ENCODE results near the gene SLC7A6. TPM values are rescaled to one million over a fixed set of nuclear protein-coding genes. Genes with fewer than 3 reads are reported as not detected.

SLC7A6 gene
- total RNA-seq, 1 donor from 2014 or later = 71.9 TPM

DNA sequence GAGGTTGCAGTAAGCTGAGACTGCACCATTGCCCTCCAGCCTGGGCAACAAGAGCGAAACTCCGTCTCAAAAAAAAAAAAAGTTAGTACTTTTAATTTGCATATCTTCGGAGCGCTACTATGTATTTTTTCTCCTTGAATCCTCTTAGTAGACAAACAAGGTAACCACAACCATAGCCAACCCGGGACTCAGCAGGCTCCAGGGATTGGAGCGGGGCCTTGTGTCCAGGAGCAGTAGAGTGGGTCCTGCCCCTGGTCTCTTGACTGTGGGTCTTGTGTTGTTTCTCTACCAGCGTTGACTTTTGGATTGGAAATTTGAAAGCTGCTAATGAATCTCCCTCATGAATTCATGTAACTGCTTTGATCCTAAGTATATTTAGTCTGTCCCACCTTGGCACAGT lies 78.8 kb downstream of the SLC7A6 start:
- H3K27me3 Mint-ChIP-seq (ENCODE audit: low read depth, unreplicated experiment) = no peaks in the 10 kb centered on the region
- Histone ChIP-seq H3K4me3 (ENCODE audit: insufficient read depth, low read depth, low read length) (no peak overlapping the region), H3K27me3 (ENCODE audit: insufficient read depth, low read length) (no peaks in the 10 kb centered on the region), H2AFZ (ENCODE audit: low read depth, low read length) (no peak overlapping the region), H3K36me3 (ENCODE audit: insufficient read depth, low read length) (peaks cover 38% of the 10 kb centered on the region), H4K20me1 (ENCODE audit: insufficient read depth, low read length) (peaks cover 7% of the 10 kb centered on the region), H3K4me2 (ENCODE audit: low read length) (no peak overlapping the region), H3K27ac (ENCODE audit: low read depth, low read length) (no peak overlapping the region), H3K79me2 (ENCODE audit: insufficient read depth, low read length) (no peaks in the 10 kb centered on the region), H3K9ac (ENCODE audit: low read length) (no peak overlapping the region), H3K4me1 (ENCODE audit: insufficient read depth, low read length) (no peaks in the 10 kb centered on the region), H3K9me3 (ENCODE audit: insufficient read depth, low read depth, low read length) (peaks cover 3% of the 10 kb centered on the region)
- peaks cover 23% of the 10 kb centered on the region for H3K36me3 Mint-ChIP-seq (ENCODE audit: low read depth, unreplicated experiment)
- no peak for FAIRE-seq
- no peak for DNase-seq (ENCODE audit: low read depth)
- no peak overlapping the region for H3K27ac Mint-ChIP-seq (ENCODE audit: unreplicated experiment)
- H3K4me1 Mint-ChIP-seq (ENCODE audit: low read depth, unreplicated experiment) = peaks cover 11% of the 10 kb centered on the region
- H3K4me3 Mint-ChIP-seq (ENCODE audit: unreplicated experiment) = no peak overlapping the region
- TF ChIP-seq, protein P1, sequence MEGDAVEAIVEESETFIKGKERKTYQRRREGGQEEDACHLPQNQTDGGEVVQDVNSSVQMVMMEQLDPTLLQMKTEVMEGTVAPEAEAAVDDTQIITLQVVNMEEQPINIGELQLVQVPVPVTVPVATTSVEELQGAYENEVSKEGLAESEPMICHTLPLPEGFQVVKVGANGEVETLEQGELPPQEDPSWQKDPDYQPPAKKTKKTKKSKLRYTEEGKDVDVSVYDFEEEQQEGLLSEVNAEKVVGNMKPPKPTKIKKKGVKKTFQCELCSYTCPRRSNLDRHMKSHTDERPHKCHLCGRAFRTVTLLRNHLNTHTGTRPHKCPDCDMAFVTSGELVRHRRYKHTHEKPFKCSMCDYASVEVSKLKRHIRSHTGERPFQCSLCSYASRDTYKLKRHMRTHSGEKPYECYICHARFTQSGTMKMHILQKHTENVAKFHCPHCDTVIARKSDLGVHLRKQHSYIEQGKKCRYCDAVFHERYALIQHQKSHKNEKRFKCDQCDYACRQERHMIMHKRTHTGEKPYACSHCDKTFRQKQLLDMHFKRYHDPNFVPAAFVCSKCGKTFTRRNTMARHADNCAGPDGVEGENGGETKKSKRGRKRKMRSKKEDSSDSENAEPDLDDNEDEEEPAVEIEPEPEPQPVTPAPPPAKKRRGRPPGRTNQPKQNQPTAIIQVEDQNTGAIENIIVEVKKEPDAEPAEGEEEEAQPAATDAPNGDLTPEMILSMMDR (IDR thresholded peaks at IDR 0.05; ENCODE audit: insufficient read depth, low read depth, low read length) = no peak
- no peak for TF ChIP-seq EZH2 (IDR thresholded peaks at IDR 0.05; ENCODE audit: insufficient read depth, low read length)
- no peaks in the 10 kb centered on the region for H3K9me3 Mint-ChIP-seq (ENCODE audit: unreplicated experiment)

DNA sequence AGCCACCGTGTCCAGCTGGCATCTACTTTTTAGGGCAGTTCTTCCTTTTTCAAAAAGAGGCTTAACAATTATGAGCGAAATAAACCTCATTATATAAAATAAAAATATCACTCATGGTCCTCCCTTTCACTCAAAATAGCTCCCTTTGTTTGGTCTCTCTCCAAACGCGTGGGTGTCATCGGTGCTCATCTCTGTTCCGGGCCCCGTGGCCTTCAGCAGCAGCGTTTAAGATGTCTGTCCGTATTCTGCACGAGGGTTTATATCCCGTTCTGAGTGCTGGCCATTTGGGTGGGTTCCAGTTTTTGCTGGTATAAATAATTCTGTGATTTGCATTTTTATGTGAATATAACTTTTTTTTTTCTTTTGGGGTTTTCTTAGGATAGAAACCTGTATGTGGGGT lies 79.9 kb downstream of the SLC7A6 start:
- no peaks in the 10 kb centered on the region for H3K9me3 Mint-ChIP-seq (ENCODE audit: unreplicated experiment)
- DNase-seq (ENCODE audit: low read depth) = no peak
- Histone ChIP-seq H3K27me3 (ENCODE audit: insufficient read depth, low read length) (no peaks in the 10 kb centered on the region), H4K20me1 (ENCODE audit: insufficient read depth, low read length) (peaks cover 7% of the 10 kb centered on the region), H3K27ac (ENCODE audit: low read depth, low read length) (no peak overlapping the region), H3K79me2 (ENCODE audit: insufficient read depth, low read length) (no peaks in the 10 kb centered on the region), H3K4me3 (ENCODE audit: insufficient read depth, low read depth, low read length) (no peak overlapping the region), H3K4me2 (ENCODE audit: low read length) (no peak overlapping the region), H3K9ac (ENCODE audit: low read length) (no peak overlapping the region), H3K4me1 (ENCODE audit: insufficient read depth, low read length) (no peaks in the 10 kb centered on the region), H2AFZ (ENCODE audit: low read depth, low read length) (no peak overlapping the region), H3K9me3 (ENCODE audit: insufficient read depth, low read depth, low read length) (peaks cover 3% of the 10 kb centered on the region), H3K36me3 (ENCODE audit: insufficient read depth, low read length) (peaks cover 42% of the 10 kb centered on the region)
- no peaks in the 10 kb centered on the region for H3K27me3 Mint-ChIP-seq (ENCODE audit: low read depth, unreplicated experiment)
- H3K27ac Mint-ChIP-seq (ENCODE audit: unreplicated experiment) = no peak overlapping the region
- no peak overlapping the region for H3K4me3 Mint-ChIP-seq (ENCODE audit: unreplicated experiment)
- peaks cover 25% of the 10 kb centered on the region for H3K36me3 Mint-ChIP-seq (ENCODE audit: low read depth, unreplicated experiment)
- H3K4me1 Mint-ChIP-seq (ENCODE audit: low read depth, unreplicated experiment) = peaks cover 11% of the 10 kb centered on the region
- TF ChIP-seq EZH2 (IDR thresholded peaks at IDR 0.05; ENCODE audit: insufficient read depth, low read length) = no peak
- TF ChIP-seq, protein P1 (IDR thresholded peaks at IDR 0.05; ENCODE audit: insufficient read depth, low read depth, low read length) = no peak
- no peak for FAIRE-seq

DNA sequence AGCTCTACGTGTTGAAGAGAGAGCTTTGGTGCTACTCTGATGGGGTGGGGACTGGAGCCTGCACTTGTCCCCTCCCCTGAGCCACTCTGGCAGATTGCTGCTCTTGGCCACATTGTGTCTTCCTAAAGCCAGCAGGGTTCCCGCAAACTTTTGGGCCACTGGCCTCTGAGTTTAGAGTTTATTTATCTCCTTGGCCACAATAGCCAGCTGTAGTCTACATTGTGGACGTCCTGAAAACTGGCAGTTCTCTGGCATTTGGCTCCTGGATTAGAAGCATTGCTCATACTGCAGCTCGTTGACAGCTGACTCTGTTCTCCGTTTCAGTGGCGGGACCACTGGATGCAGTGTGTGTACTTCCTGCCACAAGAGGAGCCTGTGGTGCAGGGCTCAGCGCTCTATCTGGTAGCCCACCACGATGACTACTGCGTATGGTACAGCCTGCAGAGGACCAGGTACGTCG lies 81.1 kb downstream of the SLC7A6 start:
- Histone ChIP-seq H3K36me3 (ENCODE audit: insufficient read depth, low read length) (peaks cover 38% of the 10 kb centered on the region), H3K4me2 (ENCODE audit: low read length) (no peak overlapping the region), H3K27me3 (ENCODE audit: insufficient read depth, low read length) (no peaks in the 10 kb centered on the region), H2AFZ (ENCODE audit: low read depth, low read length) (no peak overlapping the region), H3K27ac (ENCODE audit: low read depth, low read length) (no peak overlapping the region), H3K9me3 (ENCODE audit: insufficient read depth, low read depth, low read length) (peaks cover 3% of the 10 kb centered on the region), H4K20me1 (ENCODE audit: insufficient read depth, low read length) (peaks cover 11% of the 10 kb centered on the region), H3K79me2 (ENCODE audit: insufficient read depth, low read length) (no peaks in the 10 kb centered on the region), H3K4me1 (ENCODE audit: insufficient read depth, low read length) (no peaks in the 10 kb centered on the region), H3K4me3 (ENCODE audit: insufficient read depth, low read depth, low read length) (no peak overlapping the region), H3K9ac (ENCODE audit: low read length) (no peak overlapping the region)
- Mint-ChIP-seq H3K36me3 (ENCODE audit: low read depth, unreplicated experiment) (peaks cover 22% of the 10 kb centered on the region), H3K9me3 (ENCODE audit: unreplicated experiment) (no peaks in the 10 kb centered on the region), H3K27me3 (ENCODE audit: low read depth, unreplicated experiment) (no peaks in the 10 kb centered on the region), H3K4me1 (ENCODE audit: low read depth, unreplicated experiment) (peaks cover 11% of the 10 kb centered on the region), H3K4me3 (ENCODE audit: unreplicated experiment) (no peak overlapping the region), H3K27ac (ENCODE audit: unreplicated experiment) (peak overlapping the region; percentile 19)
- FAIRE-seq = no peak
- DNase-seq (ENCODE audit: low read depth) = peak; percentile 33
- TF ChIP-seq, protein P1 (IDR thresholded peaks at IDR 0.05; ENCODE audit: insufficient read depth, low read depth, low read length) = no peak
- TF ChIP-seq EZH2 (IDR thresholded peaks at IDR 0.05; ENCODE audit: insufficient read depth, low read length) = no peak
